ENCODE results near the gene DENND1A.
"Not testable (repeated sequence)": the region's sequence is repeated elsewhere in the genome, so short reads cannot be mapped to it uniquely, and the experiment has no call there.

DNA sequence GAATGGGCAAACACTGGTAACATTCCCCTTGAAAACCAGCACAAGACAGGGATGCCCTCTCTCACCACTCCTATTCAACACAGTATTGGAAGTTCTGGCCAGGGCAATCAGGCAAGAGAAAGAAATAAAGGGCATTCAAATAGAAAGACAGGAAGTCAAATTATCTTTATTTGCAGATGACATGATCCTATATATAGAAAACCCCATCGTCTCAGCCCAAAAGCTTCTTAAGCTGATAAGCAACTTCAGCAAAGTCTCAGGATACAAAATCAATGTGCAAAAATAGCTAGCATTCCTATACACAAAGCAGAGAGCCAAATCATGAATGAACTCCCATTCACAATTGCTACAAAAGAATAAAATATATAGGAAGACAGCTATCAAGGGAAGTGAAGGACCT is 501.5 kb downstream of the DENND1A start:
- TF ChIP-seq, protein P1, sequence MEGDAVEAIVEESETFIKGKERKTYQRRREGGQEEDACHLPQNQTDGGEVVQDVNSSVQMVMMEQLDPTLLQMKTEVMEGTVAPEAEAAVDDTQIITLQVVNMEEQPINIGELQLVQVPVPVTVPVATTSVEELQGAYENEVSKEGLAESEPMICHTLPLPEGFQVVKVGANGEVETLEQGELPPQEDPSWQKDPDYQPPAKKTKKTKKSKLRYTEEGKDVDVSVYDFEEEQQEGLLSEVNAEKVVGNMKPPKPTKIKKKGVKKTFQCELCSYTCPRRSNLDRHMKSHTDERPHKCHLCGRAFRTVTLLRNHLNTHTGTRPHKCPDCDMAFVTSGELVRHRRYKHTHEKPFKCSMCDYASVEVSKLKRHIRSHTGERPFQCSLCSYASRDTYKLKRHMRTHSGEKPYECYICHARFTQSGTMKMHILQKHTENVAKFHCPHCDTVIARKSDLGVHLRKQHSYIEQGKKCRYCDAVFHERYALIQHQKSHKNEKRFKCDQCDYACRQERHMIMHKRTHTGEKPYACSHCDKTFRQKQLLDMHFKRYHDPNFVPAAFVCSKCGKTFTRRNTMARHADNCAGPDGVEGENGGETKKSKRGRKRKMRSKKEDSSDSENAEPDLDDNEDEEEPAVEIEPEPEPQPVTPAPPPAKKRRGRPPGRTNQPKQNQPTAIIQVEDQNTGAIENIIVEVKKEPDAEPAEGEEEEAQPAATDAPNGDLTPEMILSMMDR (IDR thresholded peaks at IDR 0.05): not testable (repeated sequence)
- TF ChIP-seq POLR2A, EP300 (IDR thresholded peaks at IDR 0.05): not testable (repeated sequence)
